IPS-20b (cell line): Measurements from ENCODE around the gene CPA1.

Experiments
- H3K27ac ChIP-seq: one replicate; pipeline ENCODE4 v1.5.1; 2013; ENCODE audit warnings: low read length
- H3K27me3 ChIP-seq: 2 replicates; pipeline ENCODE4 v1.6.1; 2013; ENCODE audit warnings: mild to moderate bottlenecking, low read length, inconsistent platforms; ENCODE audit not compliant: insufficient read depth
- H3K36me3 ChIP-seq: 2 replicates; pipeline ENCODE4 v1.6.1; 2013; ENCODE audit warnings: low read depth, mild to moderate bottlenecking, inconsistent platforms, low read length, moderate library complexity; ENCODE audit not compliant: insufficient read depth
- H3K4me1 ChIP-seq: 2 replicates; pipeline ENCODE4 v1.6.1; 2013; ENCODE audit warnings: mild to moderate bottlenecking, control low read depth, inconsistent platforms, low read length, moderate library complexity; ENCODE audit not compliant: insufficient read depth
- H3K4me3 ChIP-seq: 2 replicates; pipeline ENCODE4 v1.5.1; 2013; ENCODE audit warnings: mild to moderate bottlenecking, low read length, inconsistent platforms
- H3K9ac ChIP-seq: 2 replicates; pipeline ENCODE4 v1.6.1; 2013; ENCODE audit warnings: low read depth, mild to moderate bottlenecking, inconsistent platforms, low read length, moderate library complexity
- H3K9me3 ChIP-seq: 2 replicates; pipeline ENCODE4 v1.6.1; 2013; ENCODE audit warnings: mild to moderate bottlenecking, low read depth, low read length, inconsistent platforms; ENCODE audit not compliant: insufficient read depth

CPA1 gene

DNA sequence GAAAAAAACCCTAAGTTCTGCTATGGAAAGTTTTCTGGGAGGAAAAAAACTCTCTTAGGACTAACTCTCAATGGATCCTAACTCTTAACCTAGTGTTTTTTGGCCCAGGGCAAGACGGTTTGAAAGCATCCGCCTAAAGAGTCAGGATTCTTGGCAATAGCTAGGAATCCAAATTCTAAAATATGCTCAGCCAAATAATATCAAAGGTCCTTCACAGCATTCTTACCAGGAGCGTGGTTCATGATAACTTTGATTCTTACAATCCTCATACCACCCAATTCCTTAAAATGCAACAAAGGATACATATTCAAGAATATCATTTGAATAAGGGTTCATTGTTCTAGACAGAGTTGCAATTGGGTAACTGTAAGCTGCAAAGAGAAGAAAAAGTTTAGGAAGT lies 21.3 kb downstream of the CPA1 start:
- Histone ChIP-seq H3K9me3 (no peaks in the 10 kb centered on the region), H3K4me1 (peaks cover 7% of the 10 kb centered on the region; the same call in 1 of the 2 replicates), H3K27ac (no peak overlapping the region), H3K4me3 (no peak overlapping the region), H3K36me3 (no peaks in the 10 kb centered on the region), H3K9ac (no peak overlapping the region), H3K27me3 (no peaks in the 10 kb centered on the region)

GRCh38 chr7:130405003-130405402 lies 24.7 kb downstream of the CPA1 start:
- Histone ChIP-seq H3K9ac (no peak overlapping the region), H3K27me3 (no peaks in the 10 kb centered on the region), H3K4me1 (no peaks in the 10 kb centered on the region), H3K9me3 (no peaks in the 10 kb centered on the region), H3K27ac (no peak overlapping the region), H3K4me3 (no peak overlapping the region), H3K36me3 (no peaks in the 10 kb centered on the region)

DNA sequence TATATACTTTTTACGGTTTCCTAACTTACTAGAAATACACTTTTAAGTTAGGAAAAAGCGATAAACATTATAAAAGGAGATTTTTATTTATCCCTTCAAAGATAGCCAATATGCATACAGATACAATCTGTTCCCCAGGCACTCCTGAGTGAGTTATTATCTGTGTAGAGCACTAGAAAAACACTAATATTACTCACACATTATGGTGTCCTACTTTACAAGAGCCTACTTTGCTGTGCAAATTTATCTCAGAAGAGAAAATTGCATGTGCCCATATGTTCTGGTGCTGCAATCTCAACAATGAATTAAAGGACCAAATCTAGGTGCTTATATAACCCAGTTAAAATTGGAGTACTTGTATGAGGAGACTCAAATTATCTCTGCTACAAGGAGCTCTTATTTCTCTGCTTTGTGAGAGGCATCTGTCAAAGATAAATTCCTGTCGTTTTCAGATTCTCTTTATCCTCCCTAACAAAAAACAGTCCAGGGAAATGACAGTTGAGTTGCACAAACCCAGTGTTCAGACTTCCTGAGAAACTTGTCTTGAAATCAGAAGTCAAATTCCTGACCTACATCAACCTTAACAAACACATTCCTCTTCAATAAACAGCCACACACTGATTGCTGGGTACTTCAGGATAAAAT lies 28.9 kb downstream of the CPA1 start:
- Histone ChIP-seq H3K4me3 (no peak overlapping the region), H3K36me3 (no peaks in the 10 kb centered on the region), H3K27ac (no peak overlapping the region), H3K4me1 (no peaks in the 10 kb centered on the region), H3K9ac (no peak overlapping the region), H3K27me3 (no peaks in the 10 kb centered on the region), H3K9me3 (no peaks in the 10 kb centered on the region)

DNA sequence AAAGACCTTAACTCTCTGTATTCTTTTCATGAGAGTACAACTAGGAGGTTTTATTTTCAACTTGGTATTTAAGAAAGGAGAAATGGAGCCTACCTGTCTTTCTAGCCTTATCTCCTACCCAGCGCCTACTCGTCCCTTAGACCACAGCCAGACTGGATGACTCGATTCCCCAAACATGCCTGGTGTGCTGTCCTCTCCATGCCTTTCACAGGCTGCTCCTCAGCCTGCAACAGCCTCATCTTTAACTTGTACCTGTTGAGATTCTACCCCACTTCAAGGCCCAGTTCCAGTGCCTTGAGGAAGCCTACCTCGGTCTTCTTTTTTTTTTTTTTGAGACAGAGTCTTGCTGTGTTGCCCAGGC lies 29.4 kb downstream of the CPA1 start:
- H3K27me3 ChIP-seq = no peaks in the 10 kb centered on the region
- H3K9ac ChIP-seq = no peak overlapping the region
- no peaks in the 10 kb centered on the region for H3K4me1 ChIP-seq
- no peaks in the 10 kb centered on the region for H3K36me3 ChIP-seq
- no peak overlapping the region for H3K4me3 ChIP-seq
- no peak overlapping the region for H3K27ac ChIP-seq
- no peaks in the 10 kb centered on the region for H3K9me3 ChIP-seq

GRCh38 chr7:130410868-130411541 lies 30.7 kb downstream of the CPA1 start:
- H3K27ac ChIP-seq = no peak overlapping the region
- no peak overlapping the region for H3K9ac ChIP-seq
- H3K27me3 ChIP-seq = no peaks in the 10 kb centered on the region
- H3K4me1 ChIP-seq = no peaks in the 10 kb centered on the region
- no peaks in the 10 kb centered on the region for H3K9me3 ChIP-seq
- H3K36me3 ChIP-seq = no peaks in the 10 kb centered on the region
- H3K4me3 ChIP-seq = no peak overlapping the region

- no peaks in the 10 kb centered on the region for H3K36me3 ChIP-seq
- no peaks in the 10 kb centered on the region for H3K9me3 ChIP-seq
- H3K4me3 ChIP-seq = no peak overlapping the region
- H3K27me3 ChIP-seq = no peaks in the 10 kb centered on the region
- H3K9ac ChIP-seq = no peak overlapping the region
- H3K4me1 ChIP-seq = peaks cover under 1% of the 10 kb centered on the region; the same call in 1 of the 2 replicates
- H3K27ac ChIP-seq = no peak overlapping the region
Observed at GRCh38 chr7:130413201-130413600, 32.9 kb downstream of the CPA1 start.

- H3K36me3 ChIP-seq = no peaks in the 10 kb centered on the region
- no peaks in the 10 kb centered on the region for H3K9me3 ChIP-seq
- H3K4me1 ChIP-seq = peaks cover 9% of the 10 kb centered on the region
- no peaks in the 10 kb centered on the region for H3K27me3 ChIP-seq
- no peak overlapping the region for H3K9ac ChIP-seq
- H3K27ac ChIP-seq = no peak overlapping the region
- H3K4me3 ChIP-seq = no peak overlapping the region
Observed at GRCh38 chr7:130415006-130415405, 34.7 kb downstream of the CPA1 start.

DNA sequence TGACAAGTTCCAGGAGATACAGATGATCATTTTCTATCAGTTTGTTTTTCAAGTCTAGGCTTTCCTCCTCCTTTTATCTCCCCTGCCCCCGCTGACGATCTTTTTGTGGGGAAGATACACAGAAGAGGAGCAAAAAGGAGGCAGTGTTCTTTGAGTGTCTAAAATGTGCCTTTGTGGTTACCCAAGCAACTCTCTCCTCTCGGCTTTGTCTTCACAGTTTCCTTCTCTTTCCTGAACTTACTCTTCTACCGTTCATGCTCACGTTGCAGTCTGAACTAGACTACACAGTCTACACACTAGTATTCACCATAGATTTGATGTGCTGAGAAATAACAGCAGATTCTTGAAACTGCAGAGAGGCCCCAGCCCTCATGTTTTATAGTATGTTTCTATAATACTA lies 36.9 kb downstream of the CPA1 start:
- H3K27ac ChIP-seq = no peak overlapping the region
- no peak overlapping the region for H3K9ac ChIP-seq
- peaks cover 22% of the 10 kb centered on the region for H3K4me1 ChIP-seq
- no peaks in the 10 kb centered on the region for H3K9me3 ChIP-seq
- H3K27me3 ChIP-seq = no peaks in the 10 kb centered on the region
- H3K36me3 ChIP-seq = no peaks in the 10 kb centered on the region
- no peak overlapping the region for H3K4me3 ChIP-seq

GRCh38 chr7:130418306-130418705 lies 38.0 kb downstream of the CPA1 start:
- no peaks in the 10 kb centered on the region for H3K36me3 ChIP-seq

DNA sequence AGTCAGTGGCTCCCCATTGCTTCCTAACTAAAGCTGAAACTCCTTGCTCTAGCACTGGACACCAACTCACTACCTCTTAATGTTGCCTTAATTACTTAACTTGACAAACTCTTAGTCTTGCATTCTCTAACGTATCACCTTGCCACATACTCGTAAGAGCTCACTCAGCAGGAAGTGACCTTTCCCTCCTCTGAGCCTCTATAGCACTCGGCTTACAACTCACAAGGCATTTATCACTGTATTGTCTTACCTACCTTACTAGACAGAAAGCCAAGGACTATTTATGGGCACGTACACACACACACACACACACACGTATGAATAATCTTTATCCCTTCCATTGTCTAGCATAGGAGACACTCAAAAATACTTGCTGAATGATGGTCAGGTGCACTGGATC lies 39.4 kb downstream of the CPA1 start:
- Histone ChIP-seq H3K27ac (no peak overlapping the region), H3K9me3 (no peaks in the 10 kb centered on the region), H3K4me3 (no peak overlapping the region), H3K4me1 (peaks cover 26% of the 10 kb centered on the region), H3K36me3 (no peaks in the 10 kb centered on the region), H3K27me3 (no peaks in the 10 kb centered on the region), H3K9ac (no peak overlapping the region)

More at GRCh38 chr7:130418306-130418705, 38.0 kb downstream of the CPA1 start:
- Histone ChIP-seq H3K9ac (no peak overlapping the region), H3K27me3 (no peaks in the 10 kb centered on the region), H3K9me3 (no peaks in the 10 kb centered on the region), H3K27ac (no peak overlapping the region), H3K4me3 (no peak overlapping the region), H3K4me1 (peaks cover 26% of the 10 kb centered on the region)

DNA sequence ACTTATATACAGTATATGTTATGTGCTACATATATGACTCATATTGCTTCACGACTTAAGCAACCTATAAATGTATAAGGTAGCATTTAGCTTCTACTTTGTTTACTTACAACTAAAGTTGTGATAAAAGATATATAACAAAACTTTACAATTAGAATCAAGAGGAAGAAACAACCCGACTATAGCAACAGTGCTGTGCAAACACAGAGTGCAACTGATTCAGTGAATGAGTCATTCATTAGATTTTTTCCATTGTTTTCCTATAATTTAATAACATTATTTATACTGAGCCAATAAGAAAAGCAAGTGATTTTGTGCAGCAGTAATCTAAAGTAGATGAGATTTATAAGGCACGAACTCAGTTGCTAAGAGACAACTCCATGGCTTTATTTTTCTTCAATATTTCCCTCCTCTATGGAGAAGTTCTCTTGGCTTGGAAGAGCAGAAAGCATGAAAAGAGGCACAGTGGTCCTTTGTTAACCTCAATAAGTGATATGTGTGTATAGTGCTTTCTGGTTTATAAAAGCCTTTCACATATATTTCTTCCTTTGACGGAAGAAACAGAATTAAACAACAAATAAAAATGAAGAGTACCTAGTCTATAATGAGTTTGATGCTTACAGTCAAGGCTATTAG lies 40.8 kb downstream of the CPA1 start:
- H3K4me3 ChIP-seq = no peak overlapping the region

DNA sequence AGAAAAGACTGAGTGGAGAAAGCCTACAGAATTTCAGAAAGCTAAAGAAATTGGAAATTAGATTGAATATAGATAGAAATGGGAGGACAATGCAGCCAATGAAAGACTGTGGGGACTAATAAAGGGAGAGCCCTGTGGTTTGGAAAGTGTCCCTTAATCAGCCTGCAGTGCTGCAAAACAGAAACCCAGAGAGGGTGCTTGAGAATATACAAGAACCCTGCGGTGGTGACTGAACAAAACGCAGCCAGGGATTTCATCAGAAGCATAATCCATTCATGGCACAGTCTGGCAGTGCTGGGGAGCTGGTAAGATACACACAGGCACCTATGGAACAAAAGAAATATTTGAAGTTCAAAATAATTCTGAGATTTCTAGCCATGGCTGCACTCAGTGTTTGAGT lies 41.4 kb downstream of the CPA1 start:
- Histone ChIP-seq H3K4me1 (peaks cover 26% of the 10 kb centered on the region), H3K4me3 (no peak overlapping the region), H3K36me3 (no peaks in the 10 kb centered on the region), H3K27me3 (no peaks in the 10 kb centered on the region), H3K27ac (no peak overlapping the region), H3K9ac (no peak overlapping the region; the same call in 1 of the 2 replicates), H3K9me3 (no peaks in the 10 kb centered on the region)

More for the DNA sequence above, 40.8 kb downstream of the CPA1 start:
- no peaks in the 10 kb centered on the region for H3K9me3 ChIP-seq
- H3K27me3 ChIP-seq = no peaks in the 10 kb centered on the region
- H3K4me1 ChIP-seq = peaks cover 26% of the 10 kb centered on the region
- no peak overlapping the region; the same call in 1 of the 2 replicates for H3K9ac ChIP-seq
- H3K27ac ChIP-seq = no peak overlapping the region
- no peaks in the 10 kb centered on the region for H3K36me3 ChIP-seq
